RCC 7860 (cell line): ENCODE results near the gene MIB2.

Experiments
- DNase-seq: peaks from one replicate; pipeline ENCODE4 v3.0.0-alpha.2; 2015; ENCODE audit warnings: low spot score
- FAIRE-seq: peaks from 2 replicates; lab custom pipeline; 2012; peaks lifted over from hg19 to GRCh38; lab: Jason Lieb, UNC

Gene MIB2

GRCh38 chr1:1613509-1614082, 1.7 kb upstream of the MIB2 start:
- FAIRE-seq (no peak), DNase-seq (no peak)

- DNase-seq = peak; percentile 9
- FAIRE-seq = no peak
Measured at GRCh38 chr1:1614204-1614953, 921 bp upstream of the MIB2 start.

GRCh38 chr1:1614954-1615255, 395 bp upstream of the MIB2 start:
- no peak for FAIRE-seq
- no peak for DNase-seq

GRCh38 chr1:1616045-1616790, 918 bp downstream of the MIB2 start:
- FAIRE-seq = no peak
- no peak for DNase-seq

DNA sequence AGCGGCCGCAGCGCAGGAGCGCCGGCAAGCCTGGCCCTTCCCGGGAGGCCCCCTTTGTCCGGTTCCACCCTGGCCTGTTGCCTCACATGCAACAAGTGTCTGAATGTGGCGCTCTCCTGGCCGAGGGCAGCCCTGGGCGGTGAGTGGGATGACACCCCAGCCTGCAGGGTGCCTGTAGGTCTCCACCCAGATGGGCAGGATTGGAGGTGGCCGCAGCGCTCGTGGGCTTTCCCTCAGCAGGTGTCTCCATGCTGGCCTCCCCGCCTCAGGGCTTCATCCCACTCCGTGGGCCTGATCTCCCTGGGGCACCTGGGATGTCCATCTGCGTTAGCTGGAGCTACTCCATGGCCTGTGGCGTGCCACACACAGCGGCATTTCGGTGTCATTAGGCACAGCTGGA, 1.5 kb downstream of the MIB2 start:
- DNase-seq = no peak
- no peak for FAIRE-seq

- FAIRE-seq (no peak), DNase-seq (no peak)
Measured at GRCh38 chr1:1617516-1617915, 2.2 kb downstream of the MIB2 start.

DNA sequence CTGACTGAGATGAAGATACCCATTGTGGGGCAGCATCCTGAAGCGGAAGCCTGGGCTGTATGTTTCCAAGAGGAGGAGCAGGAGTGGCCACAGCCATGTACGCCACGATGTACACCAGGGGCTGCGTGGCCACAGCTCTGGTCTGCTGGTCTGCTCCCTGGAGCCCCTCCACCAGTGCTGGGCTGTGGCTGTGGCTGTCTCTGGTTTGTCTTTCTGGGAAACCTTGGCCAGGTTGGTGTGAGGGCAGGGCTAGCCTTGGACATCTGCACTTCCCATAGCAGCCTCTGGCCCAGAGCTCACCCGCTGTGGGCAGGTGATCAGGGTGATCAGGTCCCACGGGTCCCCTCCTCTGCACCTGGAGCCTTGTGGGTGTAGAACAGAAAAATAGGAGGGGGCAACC, 2.6 kb downstream of the MIB2 start:
- DNase-seq = no peak
- no peak for FAIRE-seq

DNA sequence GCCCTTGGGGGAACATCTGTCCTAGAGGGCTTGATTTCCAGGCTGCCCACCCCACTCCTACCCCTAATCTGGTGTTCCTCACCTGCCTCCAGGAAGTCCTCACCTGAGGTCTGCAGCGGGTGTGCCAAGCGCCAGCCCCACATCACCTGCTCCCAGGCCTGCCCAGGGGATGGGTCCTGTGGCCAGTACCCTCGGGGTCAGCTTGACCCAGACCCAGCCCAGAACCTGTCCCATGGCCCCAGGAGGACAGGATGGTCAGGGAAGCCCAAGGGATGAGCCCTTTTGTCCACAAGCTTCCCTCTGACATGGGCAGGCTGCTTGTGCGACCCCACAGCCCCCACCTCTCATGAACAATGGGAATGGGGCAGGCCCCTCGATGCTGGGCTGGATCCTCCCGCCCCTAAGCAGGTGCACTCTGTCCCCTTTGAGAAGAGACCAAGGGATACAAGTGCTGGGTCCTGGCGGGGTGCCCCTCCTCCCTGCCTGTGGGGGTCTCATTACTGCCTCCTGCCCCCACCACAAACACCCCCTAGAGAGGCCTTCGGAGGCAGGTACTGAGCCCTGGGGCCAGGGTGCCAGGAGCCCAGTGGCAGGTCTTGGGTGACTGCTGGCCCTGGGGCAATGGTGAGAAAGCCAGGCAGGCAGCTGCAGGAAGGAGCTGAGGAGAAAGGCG, 3.2 kb downstream of the MIB2 start:
- DNase-seq = no peak
- no peak for FAIRE-seq

GRCh38 chr1:1619917-1620361, 4.6 kb downstream of the MIB2 start:
- FAIRE-seq = no peak
- no peak for DNase-seq

- FAIRE-seq = no peak
- no peak for DNase-seq
Measured at GRCh38 chr1:1620433-1621139, 5.3 kb downstream of the MIB2 start.

- FAIRE-seq (no peak), DNase-seq (no peak)
Measured at GRCh38 chr1:1621173-1622009, 6.1 kb downstream of the MIB2 start.

GRCh38 chr1:1622010-1622787, 6.9 kb downstream of the MIB2 start:
- DNase-seq (no peak), FAIRE-seq (no peak)

DNA sequence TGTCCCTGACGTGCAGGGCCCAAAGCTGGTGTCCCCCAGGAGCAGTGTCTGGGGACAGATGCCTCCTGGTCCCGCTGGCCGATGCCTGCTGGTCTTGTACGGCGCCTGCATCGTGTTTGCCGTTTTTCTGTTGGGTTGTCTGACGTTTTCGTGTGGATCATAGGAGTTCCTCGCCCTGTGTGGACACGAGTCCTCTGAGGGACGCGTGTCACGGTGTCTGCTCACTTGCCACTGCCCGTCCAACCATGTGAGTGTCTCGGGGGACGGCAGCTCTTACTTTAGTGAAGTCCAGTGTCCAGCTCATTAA, 7.4 kb downstream of the MIB2 start:
- DNase-seq (no peak), FAIRE-seq (no peak)

GRCh38 chr1:1623181-1623630, 7.9 kb downstream of the MIB2 start:
- FAIRE-seq (no peak), DNase-seq (no peak)

DNA sequence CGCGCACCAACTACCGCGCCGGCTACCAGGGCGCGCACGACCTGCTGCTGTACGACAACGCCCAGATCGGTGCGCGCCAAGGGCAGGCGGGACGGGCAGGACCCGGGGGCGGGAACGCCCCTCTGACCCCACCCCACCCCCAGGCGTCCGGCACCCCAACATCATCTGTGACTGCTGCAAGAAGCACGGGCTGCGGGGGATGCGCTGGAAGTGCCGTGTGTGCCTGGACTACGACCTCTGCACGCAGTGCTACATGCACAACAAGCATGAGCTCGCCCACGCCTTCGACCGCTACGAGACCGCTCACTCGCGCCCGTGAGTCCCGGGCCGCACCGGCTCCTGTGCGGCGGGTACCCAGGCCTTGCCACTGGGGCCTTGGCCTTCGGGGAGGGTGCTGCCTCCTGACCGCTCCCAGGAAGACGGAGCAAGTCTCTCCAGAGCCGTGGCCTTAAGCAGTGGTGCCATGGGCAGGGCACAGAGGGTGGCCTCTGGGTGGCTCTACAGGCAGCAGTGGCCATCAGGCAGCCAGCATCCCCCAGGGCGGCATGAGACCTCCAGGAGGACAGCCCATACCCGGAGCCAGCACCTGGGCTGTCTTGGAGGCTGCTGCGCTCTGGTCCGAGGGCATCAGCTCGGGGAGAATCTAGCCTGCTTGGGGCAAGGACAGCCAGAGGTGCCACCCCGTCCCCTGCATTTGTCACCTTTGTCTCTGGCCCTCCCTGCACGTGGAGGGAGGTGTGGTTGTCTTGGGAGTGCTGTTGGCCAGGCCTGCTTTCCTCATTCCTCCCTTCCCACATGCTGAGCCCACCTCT, 8.5 kb downstream of the MIB2 start:
- DNase-seq (no peak), FAIRE-seq (no peak)

DNA sequence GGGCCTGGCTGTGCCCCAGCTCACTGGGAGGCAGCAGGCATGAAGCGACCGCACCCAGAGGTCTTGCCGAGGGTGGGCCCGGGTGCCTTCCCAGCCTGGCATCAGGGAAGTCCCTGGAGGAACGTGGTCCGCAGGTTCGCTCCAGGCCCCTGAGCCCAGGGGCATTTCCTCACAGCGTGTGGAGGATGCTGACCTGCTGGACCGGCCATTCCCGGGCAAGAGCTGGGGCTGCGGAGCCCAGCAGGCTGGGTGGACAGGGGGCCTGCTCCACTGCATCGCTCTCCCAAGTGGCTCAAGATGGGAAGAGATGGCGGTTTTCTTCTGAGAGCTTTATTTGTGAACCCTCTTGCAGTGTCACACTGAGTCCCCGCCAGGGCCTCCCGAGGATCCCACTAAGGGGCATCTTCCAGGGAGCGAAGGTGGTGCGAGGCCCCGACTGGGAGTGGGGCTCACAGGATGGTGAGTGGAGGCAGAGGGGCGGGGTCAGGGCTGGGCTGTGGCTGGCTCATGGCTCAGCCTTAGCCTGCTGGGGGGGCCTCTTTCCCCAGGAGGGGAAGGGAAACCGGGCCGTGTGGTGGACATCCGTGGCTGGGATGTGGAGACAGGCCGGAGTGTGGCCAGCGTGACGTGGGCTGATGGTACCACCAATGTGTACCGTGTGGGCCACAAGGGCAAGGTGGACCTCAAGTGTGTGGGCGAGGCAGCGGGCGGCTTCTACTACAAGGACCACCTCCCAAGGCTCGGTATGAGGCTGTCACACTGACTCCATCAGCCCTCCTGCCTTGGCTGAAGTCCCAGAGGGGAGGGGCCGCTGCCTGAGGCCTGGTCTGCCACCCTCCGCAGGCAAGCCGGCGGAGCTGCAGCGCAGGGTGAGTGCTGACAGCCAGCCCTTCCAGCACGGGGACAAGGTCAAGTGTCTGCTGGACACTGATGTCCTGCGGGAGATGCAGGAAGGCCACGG, 9.4 kb downstream of the MIB2 start:
- no peak for FAIRE-seq
- no peak for DNase-seq

DNA sequence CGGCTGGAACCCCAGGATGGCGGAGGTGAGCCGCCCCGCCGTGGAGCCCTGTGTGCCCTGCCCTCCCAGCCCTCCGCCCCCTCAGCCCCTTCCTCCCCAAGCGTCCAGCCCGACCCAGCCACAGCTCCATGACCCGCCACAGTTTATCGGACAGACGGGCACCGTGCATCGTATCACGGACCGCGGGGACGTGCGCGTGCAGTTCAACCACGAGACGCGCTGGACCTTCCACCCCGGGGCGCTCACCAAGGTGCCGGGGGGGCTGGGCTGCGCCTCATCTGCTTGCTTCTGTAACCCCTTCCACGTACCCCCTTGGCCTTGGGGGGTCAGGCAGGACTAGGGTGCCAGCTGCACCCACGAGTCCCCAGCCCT, 10.1 kb downstream of the MIB2 start:
- FAIRE-seq = no peak

DNA sequence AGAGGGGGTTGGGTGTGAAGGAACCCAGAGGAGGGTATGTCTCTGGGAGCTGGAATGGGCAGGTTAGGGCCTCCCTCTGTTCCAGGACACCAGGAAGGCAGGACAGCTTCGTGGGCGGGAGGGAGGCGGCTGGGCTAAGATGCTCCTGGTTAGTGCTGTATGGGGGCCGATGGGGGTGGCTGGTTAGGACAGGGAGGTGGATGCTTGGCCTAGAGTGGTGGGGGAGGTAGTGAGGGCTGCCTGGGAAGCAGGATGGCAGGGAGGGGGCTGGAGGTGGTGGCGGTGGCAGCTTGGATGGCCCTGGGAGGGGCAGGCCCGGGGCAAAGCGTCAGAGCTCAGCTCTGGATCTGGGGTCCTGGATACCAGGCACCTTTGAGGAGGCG, 10.5 kb downstream of the MIB2 start:
- FAIRE-seq (no peak), DNase-seq (no peak)

More for the DNA sequence above, 10.1 kb downstream of the MIB2 start:
- no peak for DNase-seq
